GM18520 (cell line): ENCODE data around the gene TAP2.

Experiments used
- ATAC-seq: cut with Tn5 transposase; IDR thresholded peaks from one replicate; pipeline ENCODE4 v1.9.1; 2021; ENCODE audit not compliant: unreplicated experiment

Gene TAP2

GRCh38 chr6:32854376-32855178 is 16.0 kb upstream of the TAP2 start:
- peak; percentile 3 for ATAC-seq

GRCh38 chr6:32853541-32854375 is 15.2 kb upstream of the TAP2 start, which contains the start of the genes PSMB9 and TAP1:
Gene PSMB9, plus strand, starts transcription at chr6:32854192. Its CDS starts 38 bp downstream, at chr6:32854230.
Gene TAP1, minus strand, starts transcription at chr6:32853704. Its CDS starts 68 bp downstream, at chr6:32853636.
- ATAC-seq, result peak; percentile 72

DNA sequence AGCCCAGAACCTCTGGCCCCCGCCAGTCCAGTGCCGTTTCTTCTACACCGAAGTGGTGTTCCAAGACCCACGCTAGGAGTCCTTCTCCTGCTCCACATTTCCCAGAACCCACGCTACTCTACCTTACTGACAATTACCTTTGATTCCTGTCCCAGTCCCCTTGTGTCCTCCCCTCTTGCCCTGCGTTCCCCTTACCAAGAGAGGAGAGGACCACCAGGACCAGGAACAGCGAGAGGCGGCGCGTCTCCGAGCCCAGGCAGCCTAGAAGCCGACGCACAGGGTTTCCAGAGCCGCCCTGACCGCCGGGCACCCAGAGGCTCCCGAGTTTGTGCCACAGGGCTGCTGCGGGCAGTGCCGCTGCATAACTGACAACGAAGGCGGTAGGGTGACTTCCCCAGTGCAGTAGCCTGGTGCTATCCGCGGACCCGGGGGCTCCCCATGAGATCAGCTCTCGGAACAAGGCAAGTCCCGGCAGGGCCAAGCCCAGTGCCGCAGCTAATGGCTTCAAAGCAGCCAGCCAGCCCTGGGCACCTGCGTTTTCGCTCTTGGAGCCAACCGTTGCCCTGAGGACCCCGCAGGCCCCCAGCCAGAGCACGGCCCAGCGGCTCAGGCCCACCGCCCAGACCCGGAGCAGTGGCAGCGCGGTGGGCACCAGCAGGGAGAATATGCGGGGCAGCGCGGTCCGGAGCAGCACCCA is 14.5 kb upstream of the TAP2 start:
- ATAC-seq, result peak; percentile 20

DNA sequence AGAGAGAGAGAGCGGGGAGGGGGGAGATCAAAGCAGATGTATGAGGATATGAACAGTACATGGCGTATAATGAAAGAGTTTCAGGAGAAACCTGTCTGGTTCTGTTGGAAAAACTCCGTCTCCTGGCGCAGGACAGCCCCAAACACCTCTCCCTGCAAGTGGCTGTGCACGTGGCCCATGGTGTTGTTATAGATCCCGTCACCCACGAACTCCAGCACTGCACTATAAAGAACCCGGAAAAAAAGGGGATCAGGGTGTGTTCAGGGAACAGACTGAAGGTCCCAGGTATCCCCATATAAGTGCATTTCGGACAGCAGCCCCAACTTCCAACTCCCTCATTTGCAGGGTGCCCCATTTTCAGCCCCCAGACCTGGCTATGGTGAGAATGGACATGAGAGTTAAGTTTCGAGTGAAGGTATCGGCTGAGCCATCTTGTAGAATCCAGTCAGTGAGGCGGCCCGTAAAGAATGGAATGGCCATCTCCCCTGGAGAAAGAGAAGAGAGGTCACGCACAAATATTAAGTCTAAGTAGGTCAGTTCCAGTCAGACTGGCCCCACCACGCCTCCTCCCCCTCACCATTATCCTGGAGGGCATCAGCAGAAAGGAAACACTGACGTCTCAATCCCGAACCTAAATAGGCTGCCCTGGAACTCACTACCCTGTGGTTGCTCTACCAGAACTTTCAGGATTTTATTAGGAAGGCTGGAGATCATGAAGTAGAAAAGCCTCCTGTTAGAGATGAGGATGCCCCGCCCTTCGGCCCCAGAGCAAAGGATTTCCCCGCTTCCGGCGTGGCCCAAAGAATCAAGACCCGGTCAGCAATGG is 13.7 kb upstream of the TAP2 start:
- no peak for ATAC-seq

DNA sequence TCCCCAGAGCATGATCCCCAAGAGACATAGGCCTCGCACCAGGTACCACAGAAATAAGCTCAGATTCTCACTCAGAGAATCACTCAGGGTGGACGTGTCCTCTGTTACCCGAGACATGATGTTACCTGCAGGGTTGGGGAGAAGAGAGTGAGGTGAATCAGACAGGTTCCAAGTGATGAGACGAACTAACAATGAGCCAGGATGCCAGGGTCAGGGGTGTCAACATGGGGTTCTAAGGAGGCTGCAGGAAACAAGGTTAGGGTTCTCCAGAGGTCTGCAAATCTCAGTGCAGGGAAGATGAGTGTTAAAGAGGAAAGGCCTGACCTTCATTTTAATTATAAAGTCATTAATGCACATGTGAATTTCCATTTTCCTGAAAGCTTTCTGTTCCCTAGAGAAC is 12.5 kb upstream of the TAP2 start:
- no peak for ATAC-seq

DNA sequence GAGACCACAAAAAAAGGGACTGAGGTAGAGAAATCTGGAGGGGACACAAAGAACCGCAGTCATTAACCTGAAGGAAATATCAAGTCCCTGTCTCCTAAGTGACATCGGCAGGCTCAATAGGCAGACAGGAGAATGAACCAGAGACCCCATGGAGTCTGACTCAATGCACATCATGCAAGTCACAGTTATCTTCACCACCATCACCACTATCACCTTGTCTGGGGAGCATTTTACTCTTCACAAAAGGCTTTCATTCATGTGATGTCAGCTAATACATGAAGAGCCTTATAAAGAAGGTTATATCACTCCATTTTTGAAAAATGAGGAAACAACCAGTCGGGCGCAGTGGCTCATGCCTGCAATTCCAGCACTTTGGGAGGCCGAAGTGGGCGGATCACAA is 10.6 kb upstream of the TAP2 start:
- ATAC-seq, result no peak

- ATAC-seq, result no peak
Measured at GRCh38 chr6:32847795-32848194, 9.3 kb upstream of the TAP2 start.

DNA sequence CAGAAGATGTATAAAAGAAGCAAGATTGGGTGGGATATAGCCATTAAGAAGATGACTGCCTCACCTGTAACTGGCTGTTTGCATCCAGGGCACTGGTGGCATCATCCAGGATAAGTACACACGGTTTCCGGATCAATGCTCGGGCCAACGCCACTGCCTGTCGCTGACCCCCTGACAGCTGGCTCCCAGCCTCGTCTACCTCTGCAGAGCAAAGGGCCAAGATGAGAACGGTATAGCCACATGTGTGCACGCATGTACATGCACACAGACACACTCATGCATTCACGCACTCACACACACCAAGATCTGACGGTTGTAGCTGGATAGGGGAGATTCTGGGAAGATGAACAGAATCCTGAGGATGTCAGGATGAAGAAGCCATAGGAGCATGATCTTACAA is 8.5 kb upstream of the TAP2 start:
- ATAC-seq, result no peak

DNA sequence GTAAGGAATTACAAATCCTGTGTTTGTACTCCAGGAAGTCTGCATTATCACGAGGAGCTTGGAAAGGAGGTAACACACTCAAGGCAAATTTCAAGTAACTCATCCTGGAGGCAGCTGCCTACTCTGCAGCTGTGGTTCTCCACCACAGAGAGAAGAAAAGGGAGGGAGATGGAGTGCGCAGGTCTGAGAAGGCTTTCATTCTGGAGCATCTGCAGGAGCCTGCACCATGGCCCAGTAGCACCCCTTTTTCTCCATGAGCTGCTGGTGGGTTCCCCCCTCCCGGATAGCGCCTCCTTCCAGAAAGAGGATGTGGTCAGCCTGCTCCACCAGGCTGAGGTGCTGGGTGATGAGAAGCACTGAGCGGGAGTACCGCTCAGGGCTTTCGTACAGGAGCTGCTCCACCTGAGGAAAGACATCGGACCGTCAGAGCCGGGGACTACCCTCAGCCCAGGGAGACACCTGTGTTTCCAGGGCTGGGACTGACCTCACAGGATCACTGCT is 6.9 kb upstream of the TAP2 start:
- ATAC-seq, result no peak

DNA sequence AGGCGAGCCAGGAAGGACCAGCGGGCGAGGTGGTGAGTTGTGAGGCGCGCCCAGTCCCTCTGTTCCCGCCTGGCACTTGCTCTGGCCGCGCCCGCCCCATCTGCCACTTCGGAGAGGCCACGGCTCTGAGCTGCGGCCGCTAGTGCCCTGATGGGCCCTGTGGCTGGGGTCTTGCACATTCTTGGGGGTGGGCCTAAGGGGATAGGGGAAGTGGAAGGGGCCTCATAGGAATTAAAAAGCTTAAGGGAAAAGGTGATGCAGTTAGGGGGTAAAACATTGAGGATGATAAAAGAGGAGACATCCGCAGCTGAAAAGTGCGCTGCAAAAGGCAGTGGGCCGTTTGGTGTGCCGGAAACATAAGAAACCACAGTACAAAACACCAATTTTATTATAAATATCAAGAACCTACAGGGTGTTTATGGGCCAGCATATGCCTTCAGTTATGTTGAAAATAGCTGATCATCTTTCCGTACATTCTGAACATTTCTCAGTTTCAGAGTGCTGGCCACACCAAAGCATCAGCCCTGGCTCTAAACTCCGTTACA is 6.4 kb upstream of the TAP2 start:
- no peak for ATAC-seq

- ATAC-seq, result peak; percentile 68
Measured at GRCh38 chr6:32843979-32844838, 5.7 kb upstream of the TAP2 start, which contains the start of gene PSMB8. Gene PSMB8, minus strand, starts transcription at chr6:32844047. Its CDS starts 51 bp downstream, at chr6:32843996.

DNA sequence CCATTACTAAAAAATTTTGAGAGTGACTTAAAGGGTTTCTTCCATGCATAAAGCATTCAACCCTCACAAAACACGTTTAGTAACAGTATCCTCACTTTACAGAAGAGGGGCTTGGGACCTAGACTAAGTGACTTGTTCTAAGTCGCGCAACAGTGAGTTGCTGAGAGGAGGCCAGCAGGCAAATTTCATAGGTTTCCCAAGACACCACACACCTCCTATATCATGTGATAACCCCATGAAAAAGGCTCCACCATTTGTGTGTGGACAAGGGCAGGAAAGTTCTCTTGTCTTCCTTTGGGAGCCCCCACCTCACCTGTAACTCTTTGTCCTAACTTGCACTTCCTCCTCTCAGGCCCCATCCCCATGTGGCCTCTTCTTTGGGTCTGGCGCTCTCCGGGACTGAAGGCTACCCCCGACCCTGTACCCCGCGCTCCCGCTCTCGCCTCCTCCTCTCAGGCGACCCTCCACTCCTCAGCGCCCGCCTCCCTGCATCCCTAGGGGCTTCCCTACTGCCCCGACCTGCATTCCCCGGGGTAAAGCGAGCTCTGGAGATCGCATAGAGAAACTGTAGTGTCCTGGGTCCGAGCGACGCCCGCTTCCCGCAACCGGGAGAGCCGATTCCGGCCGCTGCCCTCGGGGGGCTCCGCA is 4.9 kb upstream of the TAP2 start:
- ATAC-seq, result no peak

DNA sequence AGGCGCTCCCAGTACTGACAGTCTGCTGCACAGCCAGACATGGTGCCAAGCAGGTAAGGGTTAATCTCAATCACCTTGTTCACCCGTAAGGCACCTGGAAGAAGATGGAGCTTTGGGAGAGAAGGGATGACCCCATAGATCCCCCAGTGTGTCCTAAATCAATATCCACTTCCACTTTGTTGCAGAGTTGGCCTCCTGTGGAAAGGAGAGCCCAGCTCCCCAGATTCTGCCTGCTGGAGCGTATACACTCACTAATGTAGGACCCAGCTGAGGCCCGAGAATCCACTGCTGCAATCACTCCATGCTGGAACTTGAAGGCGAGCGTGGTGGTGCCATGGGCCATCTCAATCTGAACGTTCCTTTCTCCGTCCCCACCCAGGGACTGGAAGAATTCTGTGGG is 4.2 kb upstream of the TAP2 start:
- ATAC-seq, result no peak

DNA sequence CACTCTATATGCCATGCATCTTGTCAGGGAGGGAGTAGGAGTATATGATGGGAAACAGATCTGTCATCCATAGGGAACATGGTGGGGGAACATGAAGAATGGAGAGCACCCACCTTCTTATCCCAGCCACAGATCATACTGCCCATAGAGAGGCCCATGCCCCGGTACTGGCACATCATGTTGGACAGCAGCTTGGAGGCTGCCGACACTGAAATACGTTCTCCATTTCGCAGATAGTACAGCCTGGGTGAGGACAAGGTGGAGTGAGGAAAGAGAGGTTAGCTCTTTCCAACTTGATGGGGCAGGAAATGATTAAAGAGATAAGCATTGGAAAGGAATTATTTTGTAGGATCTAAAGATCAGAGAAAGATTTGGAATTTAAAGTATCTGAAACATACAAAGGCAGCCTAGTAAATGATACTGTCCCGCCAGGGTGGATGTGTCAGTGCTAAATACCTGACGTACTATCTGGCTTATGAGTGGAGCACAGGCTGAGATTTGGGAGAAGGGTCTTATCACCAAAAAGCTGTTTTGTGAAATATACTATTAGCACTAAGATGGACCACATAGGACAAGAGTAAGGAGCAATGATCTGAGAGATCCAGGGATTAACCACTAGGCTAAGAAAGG is 3.6 kb upstream of the TAP2 start:
- ATAC-seq, result no peak

- no peak for ATAC-seq
Measured at GRCh38 chr6:32840604-32841246, 2.2 kb upstream of the TAP2 start.

DNA sequence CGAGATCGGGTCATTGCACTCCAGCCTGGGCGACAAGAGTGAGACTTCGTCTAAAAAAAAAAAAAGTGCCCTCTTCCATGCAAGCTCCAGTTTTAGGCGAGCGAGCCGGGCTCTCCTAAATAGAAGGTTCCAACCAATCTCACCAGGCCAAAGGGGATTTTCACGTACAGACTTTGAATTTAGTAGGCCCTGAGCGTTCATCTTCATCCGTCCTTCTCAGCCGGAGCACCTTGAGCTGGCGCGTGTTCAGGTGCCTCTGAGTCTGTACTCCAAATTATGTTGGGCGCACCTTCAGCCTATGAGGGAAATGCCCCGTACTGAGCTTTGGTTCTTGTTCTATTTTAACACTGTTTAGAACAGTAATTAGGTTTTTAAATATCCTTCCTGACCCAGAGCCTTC is 817 bp upstream of the TAP2 start:
- ATAC-seq, result no peak

- no peak for ATAC-seq
Measured at GRCh38 chr6:32837651-32838113, 857 bp downstream of the TAP2 start.
